ENCODE measurements around the gene RNASE9.
"Not testable (repeated sequence)": the region's sequence is repeated elsewhere in the genome, so short reads cannot be mapped to it uniquely, and the experiment has no call there.

Gene RNASE9

GRCh38 chr14:20516921-20517320, 43.9 kb downstream of the RNASE9 start:
- DNase-seq (ENCODE audit: low spot score) = no peak

- DNase-seq (ENCODE audit: low spot score) = no peak
These were observed 45.0 kb downstream of the RNASE9 start for GRCh38 chr14:20515846-20516245.

- DNase-seq (ENCODE audit: low spot score) = no peak
These were observed 48.5 kb downstream of the RNASE9 start for GRCh38 chr14:20512177-20512905.

- no peak for DNase-seq (ENCODE audit: low spot score)
These were observed 52.5 kb downstream of the RNASE9 start for GRCh38 chr14:20508367-20508766.

GRCh38 chr14:20507537-20507936, 53.3 kb downstream of the RNASE9 start:
- DNase-seq (ENCODE audit: low spot score) = not testable (repeated sequence)

- DNase-seq (ENCODE audit: low spot score) = not testable (repeated sequence)
These were observed 54.1 kb downstream of the RNASE9 start for GRCh38 chr14:20506752-20507151.

GRCh38 chr14:20506276-20506675, 54.6 kb downstream of the RNASE9 start:
- DNase-seq (ENCODE audit: low spot score) = not testable (repeated sequence)

Measured in CD4-positive, alpha-beta T cell treated with Interleukin-15 for 4 hours (primary cell).